Ammon's horn (tissue), 1 donor: ENCODE measurements around the gene FRMPD2.
"Not testable (repeated sequence)": the region's sequence is repeated elsewhere in the genome, so short reads cannot be mapped to it uniquely, and the experiment has no call there.

Experiments used
- DNase-seq: peaks from one replicate; pipeline ENCODE4 v3.0.0-alpha.2; 2016; ENCODE audit warnings: low spot score

The FRMPD2 gene

GRCh38 chr10:48197236-48197899 is 77.1 kb downstream of the FRMPD2 start:
- DNase-seq = no peak

- DNase-seq = no peak
These were observed 78.7 kb downstream of the FRMPD2 start for GRCh38 chr10:48195803-48196202.

GRCh38 chr10:48194830-48195229 is 79.7 kb downstream of the FRMPD2 start:
- no peak for DNase-seq

GRCh38 chr10:48193556-48193955 is 80.9 kb downstream of the FRMPD2 start:
- no peak for DNase-seq

- no peak for DNase-seq
These were observed 81.5 kb downstream of the FRMPD2 start for GRCh38 chr10:48192881-48193450.

- DNase-seq = peak; percentile 27
These were observed 86.6 kb downstream of the FRMPD2 start for GRCh38 chr10:48187713-48188485.

- no peak for DNase-seq
These were observed 87.4 kb downstream of the FRMPD2 start for GRCh38 chr10:48187126-48187525.

- not testable (repeated sequence) for DNase-seq
These were observed 88.2 kb downstream of the FRMPD2 start for GRCh38 chr10:48186264-48186804.

GRCh38 chr10:48184224-48184623 is 90.3 kb downstream of the FRMPD2 start:
- DNase-seq = no peak

- not testable (repeated sequence) for DNase-seq
These were observed 101.8 kb downstream of the FRMPD2 start for GRCh38 chr10:48172715-48173114.

- DNase-seq = not testable (repeated sequence)
These were observed 113.8 kb downstream of the FRMPD2 start for GRCh38 chr10:48160670-48161069.

- not testable (repeated sequence) for DNase-seq
These were observed 114.3 kb downstream of the FRMPD2 start for GRCh38 chr10:48160163-48160562.

GRCh38 chr10:48154211-48155140 is 120.0 kb downstream of the FRMPD2 start:
- DNase-seq = not testable (repeated sequence)

GRCh38 chr10:48147643-48148042 is 126.9 kb downstream of the FRMPD2 start:
- not testable (repeated sequence) for DNase-seq

GRCh38 chr10:48143721-48144642 is 130.5 kb downstream of the FRMPD2 start:
- not testable (repeated sequence) for DNase-seq

- not testable (repeated sequence) for DNase-seq
These were observed 133.5 kb downstream of the FRMPD2 start for GRCh38 chr10:48140949-48141348.

- not testable (repeated sequence) for DNase-seq
These were observed 134.3 kb downstream of the FRMPD2 start for GRCh38 chr10:48139953-48140850.

- DNase-seq = not testable (repeated sequence)
These were observed 145.5 kb downstream of the FRMPD2 start for GRCh38 chr10:48128954-48129353.

- not testable (repeated sequence) for DNase-seq
These were observed 148.2 kb downstream of the FRMPD2 start for GRCh38 chr10:48126251-48126650.
